ENCODE results near the gene GREB1.
A peak's percentile ranks its signal among the peaks of the same experiment; 100 is the strongest.

The GREB1 gene

GRCh38 chr2:11665510-11666362 is 131.9 kb downstream of the GREB1 start:
- peak; percentile 37 for DNase-seq (ENCODE audit: low spot score)

DNA sequence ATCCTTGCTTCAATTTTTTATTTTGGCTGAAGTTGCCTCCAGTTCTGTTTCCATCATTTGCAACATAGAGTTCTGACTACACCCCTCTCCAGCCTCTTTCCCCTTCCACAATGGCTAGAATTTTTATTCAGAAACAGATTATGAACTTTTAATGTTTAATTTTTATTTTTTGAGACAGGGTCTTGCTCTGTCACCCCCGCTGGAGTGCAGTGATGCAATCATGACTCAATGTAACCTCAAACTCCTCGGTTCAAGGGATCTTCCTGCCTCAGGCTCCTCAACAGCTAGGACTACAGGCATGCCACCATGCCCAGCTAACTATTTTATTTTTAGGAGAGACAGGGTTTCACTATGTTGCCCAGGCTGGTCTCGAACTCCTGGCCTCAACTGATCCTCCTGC is 133.3 kb downstream of the GREB1 start:
- no peak for DNase-seq (ENCODE audit: low spot score)

DNA sequence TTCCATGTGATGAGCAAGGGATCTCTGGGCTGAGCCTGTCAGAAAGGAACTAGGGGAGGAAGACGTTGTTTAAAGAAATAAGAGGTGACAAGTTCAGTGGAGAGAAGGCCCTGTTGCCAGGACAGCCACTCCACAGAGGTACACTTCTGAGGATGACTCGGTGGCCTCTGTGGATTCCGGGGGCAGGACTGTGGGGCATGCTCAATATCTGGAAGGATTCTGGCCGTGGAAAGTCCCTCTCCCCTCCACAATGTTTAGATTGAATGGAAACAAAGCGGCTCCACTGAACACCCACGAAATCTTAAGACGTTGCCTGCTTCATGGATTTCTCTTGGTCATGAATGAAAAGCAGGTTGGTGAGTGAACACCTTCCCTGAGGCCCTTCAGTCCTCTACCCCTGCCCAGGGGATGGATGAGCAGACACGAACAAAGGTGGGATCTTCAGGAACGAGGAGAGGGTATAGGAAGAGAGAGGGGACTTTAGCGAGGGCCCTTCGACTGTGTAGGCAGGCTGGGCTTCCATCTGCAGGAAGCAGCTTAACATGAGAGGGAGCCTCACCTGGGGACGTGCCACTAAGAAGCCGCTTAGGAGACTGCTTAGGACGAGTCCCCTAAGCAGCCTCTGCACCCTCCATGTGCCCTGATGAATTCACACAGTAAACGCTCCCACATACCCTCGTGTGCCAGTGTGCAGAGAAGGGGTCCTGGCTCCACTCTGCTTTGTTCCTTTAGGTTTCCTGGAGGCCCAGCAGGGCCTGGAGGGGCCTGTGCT is 134.2 kb downstream of the GREB1 start:
- no peak for DNase-seq (ENCODE audit: low spot score)

- DNase-seq (ENCODE audit: low spot score) = peak; percentile 78
Observed at GRCh38 chr2:11669454-11670291, 135.8 kb downstream of the GREB1 start, which contains the start of gene NTSR2. Gene NTSR2, minus strand, starts transcription at chr2:11670195. Its CDS starts 66 bp downstream, at chr2:11670129.

DNA sequence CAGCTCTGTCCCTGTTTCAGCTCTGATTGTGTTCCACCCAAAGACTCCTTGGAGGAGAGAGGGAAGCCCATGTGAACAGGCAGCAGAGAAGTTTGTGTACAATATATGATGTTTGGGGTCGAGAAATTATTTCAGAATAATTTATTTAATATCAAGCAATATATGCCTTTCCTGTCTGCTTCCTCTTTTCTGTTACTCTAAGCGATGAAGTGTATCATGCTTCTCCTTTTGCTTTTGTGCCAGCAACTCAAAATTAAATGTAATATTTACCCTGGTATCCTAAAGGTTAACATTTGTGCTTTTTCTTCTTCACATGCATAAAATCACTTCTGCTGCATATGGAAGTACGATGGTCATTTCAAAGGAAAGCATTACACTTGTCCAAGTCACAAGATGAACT is 138.6 kb downstream of the GREB1 start:
- no peak for DNase-seq (ENCODE audit: low spot score)

GRCh38 chr2:11674983-11675382 is 141.1 kb downstream of the GREB1 start:
- DNase-seq (ENCODE audit: low spot score) = no peak

GRCh38 chr2:11675423-11676112 is 141.7 kb downstream of the GREB1 start:
- no peak for DNase-seq (ENCODE audit: low spot score)

- no peak for DNase-seq (ENCODE audit: low spot score)
Observed at GRCh38 chr2:11676640-11677039, 142.8 kb downstream of the GREB1 start.

- no peak for DNase-seq (ENCODE audit: low spot score)
Observed at GRCh38 chr2:11677136-11678055, 143.6 kb downstream of the GREB1 start.

- peak; percentile 44 for DNase-seq (ENCODE audit: low spot score)
Observed at GRCh38 chr2:11678306-11678960, 144.6 kb downstream of the GREB1 start.

GRCh38 chr2:11679016-11679415 is 145.2 kb downstream of the GREB1 start:
- DNase-seq (ENCODE audit: low spot score) = no peak

GRCh38 chr2:11679486-11680181 is 145.8 kb downstream of the GREB1 start:
- DNase-seq (ENCODE audit: low spot score) = no peak

GRCh38 chr2:11680182-11680900 is 146.5 kb downstream of the GREB1 start:
- DNase-seq (ENCODE audit: low spot score) = no peak

GRCh38 chr2:11680901-11681721 is 147.3 kb downstream of the GREB1 start:
- no peak for DNase-seq (ENCODE audit: low spot score)

DNA sequence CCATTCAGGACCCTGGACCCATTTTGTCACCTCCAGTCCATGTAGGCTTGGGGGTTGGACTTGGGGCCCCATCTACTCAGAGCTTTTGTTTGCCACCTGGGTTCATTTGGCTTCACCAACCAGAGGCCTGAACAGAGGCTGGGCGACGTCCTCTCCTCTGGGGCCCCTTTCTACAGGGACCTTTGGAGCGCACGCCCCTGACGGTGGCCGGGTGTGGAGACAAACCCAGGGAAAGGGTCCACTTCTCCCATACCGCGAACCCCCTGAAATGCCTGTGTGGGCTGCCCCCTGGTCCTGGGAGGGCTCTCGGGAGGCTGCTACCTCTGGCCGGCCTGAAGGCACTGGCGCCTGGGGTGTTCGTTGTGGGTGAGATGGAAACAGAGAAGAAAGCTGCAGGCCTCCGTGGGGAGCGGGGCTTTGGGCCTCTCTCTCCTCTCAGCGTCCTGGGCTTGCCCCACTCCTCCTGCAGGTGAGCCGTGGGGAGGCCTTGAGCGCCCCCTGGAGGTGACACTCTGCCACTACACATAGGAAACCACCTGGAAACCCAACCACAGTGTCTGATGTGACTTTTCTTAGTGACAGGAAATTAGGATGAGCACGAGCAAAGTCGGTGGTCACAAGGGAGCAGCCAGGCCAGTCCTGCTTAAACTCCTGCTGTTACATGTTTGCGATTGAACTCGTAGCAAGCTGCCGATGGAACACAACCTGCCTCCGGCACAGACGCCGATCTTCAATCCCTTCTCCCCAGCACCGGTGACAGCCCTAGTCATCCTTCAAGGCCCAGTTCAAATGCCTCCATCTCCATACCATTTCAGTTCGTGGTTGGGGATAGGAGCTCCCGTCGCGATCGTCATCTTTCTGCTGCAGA is 148.1 kb downstream of the GREB1 start:
- DNase-seq (ENCODE audit: low spot score) = no peak

- DNase-seq (ENCODE audit: low spot score) = no peak
Observed at GRCh38 chr2:11682590-11682915, 148.7 kb downstream of the GREB1 start.

GRCh38 chr2:11683476-11683875 is 149.6 kb downstream of the GREB1 start:
- DNase-seq (ENCODE audit: low spot score) = no peak

Data from left forelimb (tissue), 1 donor.